ENCODE results near the gene ZNF20.

GRCh38 chr19:12187625-12188024 is 47.5 kb upstream of the ZNF20 start:
- TF ChIP-seq CTCF (IDR thresholded peaks at IDR 0.05; ENCODE audit: poor library complexity, severe bottlenecking) (no peak), EZH2 (IDR thresholded peaks at IDR 0.05; ENCODE audit: borderline replicate concordance, insufficient read depth, low read length, poor library complexity, severe bottlenecking) (no peak), POLR2AphosphoS5 (IDR thresholded peaks at IDR 0.05) (no peak), SMC3 (conservative IDR thresholded peaks at IDR 0.05; ENCODE audit: poor library complexity) (no peak)
- TF ChIP-seq, protein P1, sequence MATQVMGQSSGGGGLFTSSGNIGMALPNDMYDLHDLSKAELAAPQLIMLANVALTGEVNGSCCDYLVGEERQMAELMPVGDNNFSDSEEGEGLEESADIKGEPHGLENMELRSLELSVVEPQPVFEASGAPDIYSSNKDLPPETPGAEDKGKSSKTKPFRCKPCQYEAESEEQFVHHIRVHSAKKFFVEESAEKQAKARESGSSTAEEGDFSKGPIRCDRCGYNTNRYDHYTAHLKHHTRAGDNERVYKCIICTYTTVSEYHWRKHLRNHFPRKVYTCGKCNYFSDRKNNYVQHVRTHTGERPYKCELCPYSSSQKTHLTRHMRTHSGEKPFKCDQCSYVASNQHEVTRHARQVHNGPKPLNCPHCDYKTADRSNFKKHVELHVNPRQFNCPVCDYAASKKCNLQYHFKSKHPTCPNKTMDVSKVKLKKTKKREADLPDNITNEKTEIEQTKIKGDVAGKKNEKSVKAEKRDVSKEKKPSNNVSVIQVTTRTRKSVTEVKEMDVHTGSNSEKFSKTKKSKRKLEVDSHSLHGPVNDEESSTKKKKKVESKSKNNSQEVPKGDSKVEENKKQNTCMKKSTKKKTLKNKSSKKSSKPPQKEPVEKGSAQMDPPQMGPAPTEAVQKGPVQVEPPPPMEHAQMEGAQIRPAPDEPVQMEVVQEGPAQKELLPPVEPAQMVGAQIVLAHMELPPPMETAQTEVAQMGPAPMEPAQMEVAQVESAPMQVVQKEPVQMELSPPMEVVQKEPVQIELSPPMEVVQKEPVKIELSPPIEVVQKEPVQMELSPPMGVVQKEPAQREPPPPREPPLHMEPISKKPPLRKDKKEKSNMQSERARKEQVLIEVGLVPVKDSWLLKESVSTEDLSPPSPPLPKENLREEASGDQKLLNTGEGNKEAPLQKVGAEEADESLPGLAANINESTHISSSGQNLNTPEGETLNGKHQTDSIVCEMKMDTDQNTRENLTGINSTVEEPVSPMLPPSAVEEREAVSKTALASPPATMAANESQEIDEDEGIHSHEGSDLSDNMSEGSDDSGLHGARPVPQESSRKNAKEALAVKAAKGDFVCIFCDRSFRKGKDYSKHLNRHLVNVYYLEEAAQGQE (IDR thresholded peaks at IDR 0.05; ENCODE audit: borderline replicate concordance) = no peak
